ENCODE data around the gene TPM1.

The TPM1 gene

GRCh38 chr15:63039811-63040210, 2.7 kb upstream of the TPM1 start:
- Histone ChIP-seq H3K4me3 (ENCODE audit: low read length) (no peak overlapping the region), H3K36me3 (ENCODE audit: insufficient read depth, low read length) (peaks cover 6% of the 10 kb centered on the region), H3K27me3 (ENCODE audit: insufficient read depth, low read length) (peaks cover 19% of the 10 kb centered on the region), H3K4me1 (ENCODE audit: insufficient read depth, low read length) (peaks cover 17% of the 10 kb centered on the region), H2AFZ (ENCODE audit: low read depth, low read length) (no peak overlapping the region), H3K9me3 (ENCODE audit: low read length) (no peaks in the 10 kb centered on the region)

- peaks cover 6% of the 10 kb centered on the region for H3K36me3 ChIP-seq (ENCODE audit: insufficient read depth, low read length)
- peaks cover 19% of the 10 kb centered on the region for H3K27me3 ChIP-seq (ENCODE audit: insufficient read depth, low read length)
- H2AFZ ChIP-seq (ENCODE audit: low read depth, low read length), result no peak overlapping the region
- H3K9me3 ChIP-seq (ENCODE audit: low read length), result no peaks in the 10 kb centered on the region
- peaks cover 24% of the 10 kb centered on the region for H3K4me1 ChIP-seq (ENCODE audit: insufficient read depth, low read length)
- no peak overlapping the region for H3K4me3 ChIP-seq (ENCODE audit: low read length)
These were observed 2.0 kb upstream of the TPM1 start for GRCh38 chr15:63040509-63040908.

GRCh38 chr15:63040954-63041353, 1.6 kb upstream of the TPM1 start:
- H3K36me3 ChIP-seq (ENCODE audit: insufficient read depth, low read length), result peaks cover 7% of the 10 kb centered on the region
- peaks cover 19% of the 10 kb centered on the region for H3K27me3 ChIP-seq (ENCODE audit: insufficient read depth, low read length)
- no peaks in the 10 kb centered on the region for H3K9me3 ChIP-seq (ENCODE audit: low read length)
- H3K4me1 ChIP-seq (ENCODE audit: insufficient read depth, low read length), result peaks cover 28% of the 10 kb centered on the region
- no peak overlapping the region for H2AFZ ChIP-seq (ENCODE audit: low read depth, low read length)
- no peak overlapping the region for H3K4me3 ChIP-seq (ENCODE audit: low read length)

- Histone ChIP-seq H3K4me3 (ENCODE audit: low read length) (peak overlapping the region; percentile 90), H3K9me3 (ENCODE audit: low read length) (no peaks in the 10 kb centered on the region), H3K4me1 (ENCODE audit: insufficient read depth, low read length) (peaks cover 28% of the 10 kb centered on the region), H2AFZ (ENCODE audit: low read depth, low read length) (peak overlapping the region; percentile 93), H3K27me3 (ENCODE audit: insufficient read depth, low read length) (peaks cover 19% of the 10 kb centered on the region), H3K36me3 (ENCODE audit: insufficient read depth, low read length) (peaks cover 10% of the 10 kb centered on the region)
These were observed 1.1 kb upstream of the TPM1 start for GRCh38 chr15:63041402-63041973.

GRCh38 chr15:63042877-63043334, 359 bp downstream of the TPM1 start:
- H3K4me3 ChIP-seq (ENCODE audit: low read length), result peak overlapping the region; percentile 90
- peaks cover 28% of the 10 kb centered on the region for H3K4me1 ChIP-seq (ENCODE audit: insufficient read depth, low read length)
- peaks cover 19% of the 10 kb centered on the region for H3K27me3 ChIP-seq (ENCODE audit: insufficient read depth, low read length)
- H3K36me3 ChIP-seq (ENCODE audit: insufficient read depth, low read length), result peaks cover 14% of the 10 kb centered on the region
- peak overlapping the region; percentile 93 for H2AFZ ChIP-seq (ENCODE audit: low read depth, low read length)
- no peaks in the 10 kb centered on the region for H3K9me3 ChIP-seq (ENCODE audit: low read length)

- Histone ChIP-seq H3K9me3 (ENCODE audit: low read length) (no peaks in the 10 kb centered on the region), H3K4me1 (ENCODE audit: insufficient read depth, low read length) (peaks cover 28% of the 10 kb centered on the region), H3K4me3 (ENCODE audit: low read length) (peak overlapping the region; percentile 90), H3K36me3 (ENCODE audit: insufficient read depth, low read length) (peaks cover 14% of the 10 kb centered on the region), H2AFZ (ENCODE audit: low read depth, low read length) (peak overlapping the region; percentile 93), H3K27me3 (ENCODE audit: insufficient read depth, low read length) (peaks cover 19% of the 10 kb centered on the region)
These were observed 959 bp downstream of the TPM1 start for GRCh38 chr15:63043335-63044076.

GRCh38 chr15:63044077-63044644, 1.6 kb downstream of the TPM1 start:
- H2AFZ ChIP-seq (ENCODE audit: low read depth, low read length), result no peak overlapping the region
- H3K9me3 ChIP-seq (ENCODE audit: low read length), result no peaks in the 10 kb centered on the region
- H3K27me3 ChIP-seq (ENCODE audit: insufficient read depth, low read length), result peaks cover 19% of the 10 kb centered on the region
- peaks cover 14% of the 10 kb centered on the region for H3K36me3 ChIP-seq (ENCODE audit: insufficient read depth, low read length)
- H3K4me1 ChIP-seq (ENCODE audit: insufficient read depth, low read length), result peaks cover 28% of the 10 kb centered on the region
- H3K4me3 ChIP-seq (ENCODE audit: low read length), result peak overlapping the region; percentile 90

- peaks cover 15% of the 10 kb centered on the region for H3K36me3 ChIP-seq (ENCODE audit: insufficient read depth, low read length)
These were observed 2.3 kb downstream of the TPM1 start for GRCh38 chr15:63044645-63045464.

GRCh38 chr15:63045465-63045840, 2.9 kb downstream of the TPM1 start:
- no peaks in the 10 kb centered on the region for H3K9me3 ChIP-seq (ENCODE audit: low read length)
- H3K4me1 ChIP-seq (ENCODE audit: insufficient read depth, low read length), result peaks cover 36% of the 10 kb centered on the region
- peaks cover 17% of the 10 kb centered on the region for H3K36me3 ChIP-seq (ENCODE audit: insufficient read depth, low read length)
- no peak overlapping the region for H2AFZ ChIP-seq (ENCODE audit: low read depth, low read length)
- no peak overlapping the region for H3K4me3 ChIP-seq (ENCODE audit: low read length)
- H3K27me3 ChIP-seq (ENCODE audit: insufficient read depth, low read length), result peaks cover 12% of the 10 kb centered on the region

More at GRCh38 chr15:63044645-63045464, 2.3 kb downstream of the TPM1 start:
- Histone ChIP-seq H3K4me3 (ENCODE audit: low read length) (peak overlapping the region; percentile 90), H2AFZ (ENCODE audit: low read depth, low read length) (no peak overlapping the region), H3K27me3 (ENCODE audit: insufficient read depth, low read length) (peaks cover 17% of the 10 kb centered on the region), H3K9me3 (ENCODE audit: low read length) (no peaks in the 10 kb centered on the region), H3K4me1 (ENCODE audit: insufficient read depth, low read length) (peaks cover 34% of the 10 kb centered on the region)

- Histone ChIP-seq H3K4me1 (ENCODE audit: insufficient read depth, low read length) (peaks cover 36% of the 10 kb centered on the region), H3K4me3 (ENCODE audit: low read length) (no peak overlapping the region), H2AFZ (ENCODE audit: low read depth, low read length) (no peak overlapping the region), H3K27me3 (ENCODE audit: insufficient read depth, low read length) (peaks cover 10% of the 10 kb centered on the region), H3K36me3 (ENCODE audit: insufficient read depth, low read length) (peaks cover 17% of the 10 kb centered on the region), H3K9me3 (ENCODE audit: low read length) (no peaks in the 10 kb centered on the region)
These were observed 3.3 kb downstream of the TPM1 start for GRCh38 chr15:63045879-63046278.

- Histone ChIP-seq H3K27me3 (ENCODE audit: insufficient read depth, low read length) (no peaks in the 10 kb centered on the region), H3K4me3 (ENCODE audit: low read length) (no peak overlapping the region), H3K4me1 (ENCODE audit: insufficient read depth, low read length) (peaks cover 32% of the 10 kb centered on the region), H3K9me3 (ENCODE audit: low read length) (no peaks in the 10 kb centered on the region), H2AFZ (ENCODE audit: low read depth, low read length) (no peak overlapping the region), H3K36me3 (ENCODE audit: insufficient read depth, low read length) (peaks cover 17% of the 10 kb centered on the region)
These were observed 4.6 kb downstream of the TPM1 start for GRCh38 chr15:63046917-63047760.

GRCh38 chr15:63047792-63048114, 5.2 kb downstream of the TPM1 start:
- peaks cover 38% of the 10 kb centered on the region for H3K4me1 ChIP-seq (ENCODE audit: insufficient read depth, low read length)
- H2AFZ ChIP-seq (ENCODE audit: low read depth, low read length), result no peak overlapping the region
- H3K4me3 ChIP-seq (ENCODE audit: low read length), result peak overlapping the region; percentile 52
- H3K36me3 ChIP-seq (ENCODE audit: insufficient read depth, low read length), result peaks cover 17% of the 10 kb centered on the region
- no peaks in the 10 kb centered on the region for H3K9me3 ChIP-seq (ENCODE audit: low read length)
- H3K27me3 ChIP-seq (ENCODE audit: insufficient read depth, low read length), result no peaks in the 10 kb centered on the region

Measured in neuron (in vitro differentiated cells).